Thymus (tissue), 11 donors: Measurements from ENCODE around the gene ARL3. TPM values are rescaled to one million over a fixed set of nuclear protein-coding genes. Genes with fewer than 3 reads are reported as not detected.

ENCODE experiments used
- DNase-seq, 9 donors: peaks; one replicate each; pipeline ENCODE4 v3.0.0-alpha.2; 2013; ENCODE audit warnings: low spot score in 9 of 9, low read depth in 6 of 9, missing footprints in 1 of 9
- H3K27ac ChIP-seq, 2 donors: one replicate each; pipeline ENCODE4 v1.5.1; 2013; ENCODE audit warnings: control low read depth in 1 of 2, low read depth in 1 of 2, low read length in 1 of 2, mild to moderate bottlenecking in 1 of 2, moderate library complexity in 1 of 2
- H3K27me3 ChIP-seq, 2 donors: one replicate each; pipeline ENCODE4 v1.5.1; 2013; ENCODE audit warnings: low read length in 1 of 2; ENCODE audit not compliant: control insufficient read depth in 2 of 2, insufficient read depth in 1 of 2
- H3K36me3 ChIP-seq, 2 donors: one replicate each; pipeline ENCODE4 v1.5.1; 2013; ENCODE audit warnings: low read length in 1 of 2, mild to moderate bottlenecking in 1 of 2, moderate library complexity in 1 of 2; ENCODE audit not compliant: control insufficient read depth in 2 of 2, insufficient read depth in 2 of 2
- H3K4me1 ChIP-seq, 2 donors: one replicate each; pipeline ENCODE4 v1.5.1; 2013; ENCODE audit warnings: low read length in 2 of 2; ENCODE audit not compliant: control insufficient read depth in 2 of 2, insufficient read depth in 2 of 2
- H3K4me3 ChIP-seq, 2 donors: one replicate each; pipeline ENCODE4 v1.5.1; 2013; ENCODE audit warnings: low read length in 2 of 2, control low read depth in 1 of 2, mild to moderate bottlenecking in 1 of 2
- H3K9me3 ChIP-seq, 2 donors: one replicate each; pipeline ENCODE4 v1.5.1; 2013; ENCODE audit warnings: low read length in 1 of 2, mild to moderate bottlenecking in 1 of 2; ENCODE audit not compliant: control insufficient read depth in 2 of 2, insufficient read depth in 1 of 2
- WGBS: extraction: QIAGEN DNeasy Blood & Tissue Kit; methylation state at CpG from one replicate; pipeline ENCODE4 v1.1.7; 2013; 5-methylcytosine and 5-hydroxymethylcytosine counted together
- polyA plus RNA-seq: library from polyadenylated mRNA; stranded (reverse); fragments of 200-250 nt; gene quantifications from one replicate; pipeline ENCODE4 v1.2.3, GENCODE V29; 2013
- total RNA-seq: library from RNA; stranded (reverse); fragments of 120-200 nt; gene quantifications from one replicate; pipeline ENCODE4 v1.2.4, GENCODE V29; 2013
- donor health status: healthy.

Gene ARL3
- total and polyA plus RNA-seq, 2 donors, result 4.7 to 8.3 TPM

GRCh38 chr10:102661658-102662028, 52.6 kb downstream of the ARL3 start:
- WGBS, result 60% methylated on average over 6 of the region's 6 CpGs
- H3K27ac ChIP-seq, result peak overlapping the region in 1 of 2 donors; percentile 91
- H3K4me1 ChIP-seq, result peaks cover 21 to 50% of the 10 kb centered on the region in 2 donors
- peak overlapping the region in 1 of 2 donors; percentile 21 for H3K4me3 ChIP-seq
- H3K27me3 ChIP-seq, result no peaks in the 10 kb centered on the region
- peaks cover 22 to 24% of the 10 kb centered on the region in 2 donors for H3K36me3 ChIP-seq
- DNase-seq, result no peak
- H3K9me3 ChIP-seq, result peaks cover 0 to 18% of the 10 kb centered on the region in 2 donors

GRCh38 chr10:102660888-102661657, 53.1 kb downstream of the ARL3 start:
- peak overlapping the region in 1 of 2 donors; percentile 21 for H3K4me3 ChIP-seq
- peak overlapping the region; percentile 85 to 91 for H3K27ac ChIP-seq
- H3K36me3 ChIP-seq, result peaks cover 27 to 29% of the 10 kb centered on the region in 2 donors
- no peaks in the 10 kb centered on the region for H3K27me3 ChIP-seq
- peak in 7 of 9 donors; percentile 72 to 95 (median 88) for DNase-seq
- peaks cover 0 to 18% of the 10 kb centered on the region in 2 donors for H3K9me3 ChIP-seq
- peaks cover 21 to 50% of the 10 kb centered on the region in 2 donors for H3K4me1 ChIP-seq
- 2% methylated on average over 22 of the region's 22 CpGs for WGBS

GRCh38 chr10:102658802-102659201, 55.4 kb downstream of the ARL3 start:
- Histone ChIP-seq H3K9me3 (peaks cover 0 to 18% of the 10 kb centered on the region in 2 donors), H3K4me3 (no peak overlapping the region), H3K4me1 (peaks cover 21 to 48% of the 10 kb centered on the region in 2 donors), H3K36me3 (peaks cover 48 to 50% of the 10 kb centered on the region in 2 donors), H3K27me3 (no peaks in the 10 kb centered on the region), H3K27ac (peak overlapping the region in 1 of 2 donors; percentile 72)
- no peak for DNase-seq
- WGBS, result 94% methylated on average over 5 of the region's 5 CpGs

- WGBS, result 87% methylated on average over 13 of the region's 13 CpGs
- no peaks in the 10 kb centered on the region for H3K27me3 ChIP-seq
- H3K4me1 ChIP-seq, result peaks cover 21 to 55% of the 10 kb centered on the region in 2 donors
- peaks cover 55 to 56% of the 10 kb centered on the region in 2 donors for H3K36me3 ChIP-seq
- H3K9me3 ChIP-seq, result peaks cover 0 to 18% of the 10 kb centered on the region in 2 donors
- H3K27ac ChIP-seq, result peak overlapping the region in 1 of 2 donors; percentile 72
- no peak overlapping the region for H3K4me3 ChIP-seq
- no peak for DNase-seq
Measured at GRCh38 chr10:102657984-102658724, 56.0 kb downstream of the ARL3 start.

- DNase-seq, result no peak
- WGBS, result 95% methylated on average over 11 of the region's 11 CpGs
- no peaks in the 10 kb centered on the region for H3K27me3 ChIP-seq
- H3K27ac ChIP-seq, result peak overlapping the region in 1 of 2 donors; percentile 62
- peaks cover 24 to 61% of the 10 kb centered on the region in 2 donors for H3K4me1 ChIP-seq
- H3K36me3 ChIP-seq, result peaks cover 59 to 60% of the 10 kb centered on the region in 2 donors
- H3K4me3 ChIP-seq, result no peak overlapping the region
- H3K9me3 ChIP-seq, result peaks cover 0 to 16% of the 10 kb centered on the region in 2 donors
Measured at GRCh38 chr10:102657451-102657850, 56.7 kb downstream of the ARL3 start.

- no peak for DNase-seq
- 98% methylated on average over 42 of the region's 42 CpGs for WGBS
- H3K27ac ChIP-seq, result no peak overlapping the region
- H3K4me3 ChIP-seq, result no peak overlapping the region
- no peaks in the 10 kb centered on the region for H3K27me3 ChIP-seq
- peaks cover 59 to 62% of the 10 kb centered on the region in 2 donors for H3K36me3 ChIP-seq
- peaks cover 0 to 11% of the 10 kb centered on the region in 2 donors for H3K9me3 ChIP-seq
- H3K4me1 ChIP-seq, result peaks cover 30 to 62% of the 10 kb centered on the region in 2 donors
Measured at GRCh38 chr10:102656791-102657371, 57.3 kb downstream of the ARL3 start.

- 99% methylated on average over 12 of the region's 12 CpGs for WGBS
- Histone ChIP-seq H3K27me3 (no peaks in the 10 kb centered on the region), H3K9me3 (peaks cover 0 to 2% of the 10 kb centered on the region in 2 donors), H3K4me1 (peaks cover 30 to 62% of the 10 kb centered on the region in 2 donors), H3K27ac (no peak overlapping the region), H3K36me3 (peaks cover 62 to 69% of the 10 kb centered on the region in 2 donors), H3K4me3 (no peak overlapping the region)
- no peak for DNase-seq
Measured at GRCh38 chr10:102656026-102656425, 58.2 kb downstream of the ARL3 start.

GRCh38 chr10:102654969-102655368, 59.2 kb downstream of the ARL3 start:
- 97% methylated on average over 12 of the region's 12 CpGs for WGBS
- no peak for DNase-seq
- Histone ChIP-seq H3K27ac (no peak overlapping the region), H3K4me3 (no peak overlapping the region), H3K36me3 (peaks cover 71 to 75% of the 10 kb centered on the region in 2 donors), H3K9me3 (no peaks in the 10 kb centered on the region), H3K4me1 (peaks cover 30 to 62% of the 10 kb centered on the region in 2 donors), H3K27me3 (no peaks in the 10 kb centered on the region)
